SK-N-MC (cell line): Measurements from ENCODE around the gene TOR3A.

Source experiments
- EZH2 ChIP-seq: fragments of 200-600 bp; sonication (generic); IDR thresholded peaks from one replicate; pipeline ENCODE4 v1.6.1; 2017; ENCODE audit warnings: antibody characterized with exemption
- POLR2AphosphoS5 ChIP-seq: IDR thresholded peaks from 2 replicates; pipeline ENCODE4 v1.6.1; 2012; ENCODE audit warnings: mild to moderate bottlenecking, low read depth, low read length, borderline replicate concordance

DNA sequence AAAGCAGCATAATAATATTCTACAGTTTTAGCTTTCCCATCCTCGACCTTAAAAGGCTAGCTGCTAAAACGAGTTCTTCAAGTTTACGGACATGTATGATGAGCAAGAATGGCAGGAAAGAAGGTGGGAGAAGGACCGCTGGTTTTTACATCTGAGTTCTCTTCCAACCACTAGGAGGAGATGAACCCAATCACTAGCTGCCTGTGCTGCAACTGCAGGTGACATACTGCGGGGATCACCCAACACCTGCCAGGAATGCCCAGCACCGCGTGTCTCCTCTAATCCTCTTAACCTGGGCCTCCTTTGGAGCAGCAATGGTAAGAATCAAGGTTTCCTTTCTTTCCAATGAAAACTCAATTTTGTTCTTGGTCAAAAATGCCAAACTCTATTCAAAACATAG, 23.5 kb downstream of the TOR3A start:
- TF ChIP-seq POLR2AphosphoS5 (no peak), EZH2 (no peak)
